ENCODE results near the gene NRG4.
"Not testable (repeated sequence)": the region's sequence is repeated elsewhere in the genome, so short reads cannot be mapped to it uniquely, and the experiment has no call there.

The NRG4 gene

GRCh38 chr15:75928680-75929608 lies 83.3 kb downstream of the NRG4 start:
- in situ Hi-C loops (cut with HindIII; ENCODE audit: low sequenced_read_pairs): no loop called here

DNA sequence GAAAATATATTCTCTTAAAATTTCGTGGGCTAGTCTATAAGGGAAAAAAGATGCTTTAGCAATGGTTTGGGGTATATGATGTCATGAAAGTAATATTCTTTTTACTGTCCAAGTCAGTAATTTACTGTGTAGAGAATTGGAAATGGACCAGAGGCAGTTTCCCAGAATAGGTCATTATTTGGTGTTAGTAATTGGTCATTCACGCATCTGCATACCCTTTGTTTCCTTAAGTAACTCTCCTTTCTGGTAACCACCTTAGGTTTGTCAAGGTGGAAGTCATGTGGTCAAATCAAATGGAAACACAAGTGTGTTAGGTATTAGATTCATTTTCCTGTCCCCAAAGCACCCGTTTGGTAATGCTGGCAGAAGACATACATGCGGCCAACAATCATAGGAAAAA lies 84.6 kb downstream of the NRG4 start:
- in situ Hi-C loops (cut with HindIII; ENCODE audit: low sequenced_read_pairs): no loop called here

- in situ Hi-C loops (cut with HindIII; ENCODE audit: low sequenced_read_pairs): no loop called here
Observed at GRCh38 chr15:75926931-75927330, 85.3 kb downstream of the NRG4 start.

DNA sequence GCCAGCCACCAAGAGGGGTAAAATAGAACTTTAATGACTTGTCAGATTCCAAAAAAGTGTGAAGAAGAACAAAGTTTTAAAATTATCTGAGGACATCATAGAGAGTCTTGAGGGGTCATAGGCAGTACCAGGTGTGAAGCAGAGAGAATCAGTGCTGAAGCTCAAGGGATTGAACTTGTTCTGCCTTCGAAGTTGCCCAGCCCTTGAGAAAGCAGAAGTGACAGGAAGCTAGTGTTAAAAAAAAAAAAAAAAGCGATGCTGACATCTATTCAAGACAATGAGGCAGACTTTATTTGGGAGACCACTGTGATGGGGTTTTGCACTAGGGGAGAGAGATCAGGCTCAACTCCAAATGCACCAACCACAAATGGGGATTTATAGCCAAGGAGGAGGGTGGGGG lies 86.8 kb downstream of the NRG4 start:
- in situ Hi-C loops (cut with HindIII; ENCODE audit: low sequenced_read_pairs): no loop called here

- in situ Hi-C loops (cut with HindIII; ENCODE audit: low sequenced_read_pairs): no loop called here
Observed at GRCh38 chr15:75924576-75924975, 87.6 kb downstream of the NRG4 start.

DNA sequence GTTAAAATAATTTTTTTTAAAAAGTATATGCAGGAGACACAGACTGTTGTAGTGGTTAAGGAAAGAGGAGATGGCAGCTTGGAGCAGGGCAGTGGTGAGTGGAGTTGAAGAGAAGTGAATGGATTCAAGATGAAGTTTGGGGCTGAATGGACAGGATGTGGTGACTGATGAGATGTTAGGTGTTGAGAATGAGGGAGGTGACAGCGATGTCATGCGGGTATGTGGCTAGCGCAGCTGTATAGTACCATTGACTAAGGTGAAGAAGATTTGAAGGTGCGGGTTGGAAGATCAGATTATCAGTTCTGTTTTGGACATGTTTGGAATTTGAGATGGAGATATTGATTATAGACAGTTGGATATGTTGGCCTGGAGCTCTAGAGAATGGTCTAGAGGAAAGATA lies 88.5 kb downstream of the NRG4 start:
- in situ Hi-C loops (cut with HindIII; ENCODE audit: low sequenced_read_pairs): no loop called here

DNA sequence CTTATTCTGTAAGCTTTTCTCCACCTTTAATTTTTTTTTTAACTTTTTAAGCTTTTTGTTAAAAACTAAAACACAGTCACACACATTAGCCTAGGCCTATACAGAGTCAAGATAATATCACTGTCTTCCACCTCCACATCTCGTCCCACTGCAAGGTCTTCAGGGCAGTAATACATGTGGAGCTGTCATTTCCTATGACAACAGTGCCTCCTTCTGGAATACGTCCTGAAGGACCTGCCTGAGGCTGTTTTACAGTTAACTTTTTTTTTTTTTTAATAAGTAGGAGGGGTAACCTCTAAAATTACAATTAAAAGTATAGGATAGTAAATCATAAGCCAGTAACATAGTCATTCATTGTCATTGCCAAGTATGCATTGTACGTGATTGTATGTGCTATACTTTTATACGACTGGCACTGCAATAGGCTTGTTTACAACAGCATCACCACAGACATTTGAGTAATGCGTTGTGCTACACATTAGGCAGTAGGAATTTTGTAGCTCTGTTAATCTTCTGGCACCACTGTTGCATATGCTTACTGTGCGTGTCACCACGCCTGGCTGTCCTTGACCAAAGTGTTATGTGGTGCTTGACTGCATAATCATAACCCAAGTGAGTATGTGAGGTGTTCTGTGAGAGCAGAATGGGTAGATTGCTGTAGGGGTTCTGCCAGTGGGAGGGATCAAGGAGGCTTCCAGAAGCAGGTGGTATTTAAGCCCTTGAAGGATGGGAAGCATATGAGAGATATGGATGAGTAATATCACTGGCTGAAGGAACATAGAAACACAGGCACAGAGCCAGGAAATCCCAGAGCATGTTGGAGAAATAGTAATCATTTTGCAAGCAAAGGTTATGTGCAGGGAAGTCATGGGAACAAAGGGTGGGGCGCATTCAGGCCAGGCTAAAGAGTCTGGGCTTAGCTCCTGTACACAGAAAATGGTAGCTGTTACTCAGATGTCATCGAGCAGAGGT lies 90.2 kb downstream of the NRG4 start:
- in situ Hi-C loops (cut with HindIII; ENCODE audit: low sequenced_read_pairs): no loop called here

- in situ Hi-C loops (cut with HindIII; ENCODE audit: low sequenced_read_pairs): no loop called here
Observed at GRCh38 chr15:75920079-75920478, 92.1 kb downstream of the NRG4 start.

GRCh38 chr15:75918135-75918534 lies 94.1 kb downstream of the NRG4 start:
- in situ Hi-C loops (cut with HindIII; ENCODE audit: low sequenced_read_pairs): no loop called here

DNA sequence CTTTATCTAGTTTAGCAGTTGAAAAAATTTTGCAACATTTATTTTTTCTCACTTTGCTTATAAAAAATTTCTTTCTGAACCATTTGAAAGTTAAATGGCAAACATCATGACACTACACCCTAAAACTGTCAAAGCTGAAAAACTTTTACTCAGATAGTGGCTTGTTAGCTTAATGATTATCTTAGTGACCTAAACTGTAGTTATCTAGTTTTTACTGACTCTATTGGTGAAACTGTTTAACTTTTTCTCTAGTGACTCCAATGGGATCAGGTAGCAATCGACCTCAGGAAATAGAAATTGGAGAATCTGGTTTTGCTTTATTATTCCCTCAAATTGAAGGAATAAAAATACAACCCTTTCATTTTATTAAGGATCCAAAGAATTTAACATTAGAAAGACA lies 95.2 kb downstream of the NRG4 start:
- in situ Hi-C loops (cut with HindIII; ENCODE audit: low sequenced_read_pairs): no loop called here

- in situ Hi-C loops (cut with HindIII; ENCODE audit: low sequenced_read_pairs): not testable (repeated sequence)
Observed at GRCh38 chr15:75910355-75910754, 101.9 kb downstream of the NRG4 start.

DNA sequence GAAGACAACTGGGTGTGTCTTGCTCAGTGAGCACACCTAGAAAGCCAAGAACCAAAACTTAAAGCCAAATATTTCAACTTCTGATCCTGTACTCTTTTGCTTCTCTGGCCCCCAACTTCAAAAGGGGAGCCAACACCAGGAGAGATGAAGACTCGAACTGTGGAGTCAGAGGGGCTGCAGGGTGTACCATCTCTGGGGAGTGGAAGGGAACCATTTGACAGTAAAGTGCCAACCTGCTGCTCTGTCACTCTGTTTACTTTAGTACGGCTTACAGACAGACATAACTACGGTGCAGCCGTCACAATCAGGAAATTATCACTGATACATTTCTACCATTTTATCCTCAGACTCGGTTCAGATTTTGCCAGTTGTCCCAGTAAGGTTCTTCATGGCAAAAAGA lies 107.0 kb downstream of the NRG4 start:
- in situ Hi-C loops (cut with HindIII; ENCODE audit: low sequenced_read_pairs): loop anchor here (5.0 kb wide), 1 partner anchor 78 kb away; no protein-coding TSS in a partner anchor

DNA sequence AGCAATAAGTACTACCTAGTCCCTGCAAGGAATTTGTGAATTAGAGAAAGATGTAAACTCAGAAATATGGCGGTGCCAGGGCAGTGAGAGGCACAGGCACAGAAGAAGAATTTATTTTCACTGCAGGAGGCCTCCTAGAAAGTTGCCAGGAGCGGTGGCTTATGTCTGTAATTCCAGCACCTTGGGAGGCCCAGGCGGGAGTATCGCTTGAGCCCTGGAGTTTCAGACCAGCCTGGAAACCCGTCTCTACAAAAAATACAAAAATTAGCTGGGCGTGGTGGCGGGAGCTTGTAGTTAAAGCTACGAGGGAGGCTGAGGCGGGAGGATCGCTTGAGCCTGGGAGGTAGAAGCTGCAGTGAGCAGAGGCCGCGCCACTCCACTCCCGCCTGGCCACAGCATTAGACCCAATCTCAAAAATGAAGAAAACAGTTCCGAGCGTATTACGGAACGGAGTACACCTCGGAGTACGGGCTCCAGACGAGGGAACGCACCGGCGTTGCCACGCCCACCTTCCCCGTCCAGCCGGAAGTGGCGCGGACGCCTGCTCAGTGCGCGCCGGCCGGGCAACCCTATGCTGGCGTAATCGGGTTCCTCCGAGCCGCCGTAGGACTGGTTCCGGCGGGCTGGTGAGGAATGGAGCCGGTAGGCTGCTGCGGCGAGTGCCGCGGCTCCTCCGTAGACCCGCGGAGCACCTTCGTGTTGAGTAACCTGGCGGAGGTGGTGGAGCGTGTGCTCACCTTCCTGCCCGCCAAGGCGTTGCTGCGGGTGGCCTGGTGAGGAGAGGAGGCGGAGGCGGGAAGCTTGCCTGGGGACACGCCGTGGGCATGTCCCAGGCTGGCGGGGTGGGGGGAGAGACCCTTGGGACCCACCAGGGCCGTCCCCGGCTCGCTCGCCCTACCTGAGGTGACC lies 108.6 kb downstream of the NRG4 start, which contains the start of gene FBXO22:
Gene FBXO22 (plus strand): TSS at position 548 of the 909 bp plus-strand sequence. CDS start 86 bp downstream, at position 634.
- in situ Hi-C loops (cut with HindIII; ENCODE audit: low sequenced_read_pairs): no loop called here

DNA sequence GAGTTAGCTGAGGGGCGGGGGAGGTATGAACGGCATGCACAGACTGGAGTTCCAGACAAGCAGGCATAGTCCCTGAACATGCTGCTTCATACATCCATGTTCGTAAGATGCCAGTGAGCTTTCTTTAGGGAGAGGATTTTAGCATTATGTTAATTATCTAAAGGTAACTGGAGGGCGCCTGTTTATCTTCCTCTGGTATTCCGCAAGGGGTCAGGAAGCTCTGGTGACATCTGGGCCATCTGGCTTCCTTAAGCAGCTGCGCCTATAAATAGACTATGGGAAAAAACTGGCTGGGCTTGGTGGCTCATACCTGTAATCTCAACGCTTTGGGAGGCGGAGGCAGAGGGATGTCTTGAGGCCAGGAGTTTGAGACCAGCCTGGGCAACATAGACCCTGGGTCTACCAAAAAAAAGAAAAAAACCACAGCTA lies 110.1 kb downstream of the NRG4 start:
- in situ Hi-C loops (cut with HindIII; ENCODE audit: low sequenced_read_pairs): no loop called here

- in situ Hi-C loops (cut with HindIII; ENCODE audit: low sequenced_read_pairs): no loop called here
Observed at GRCh38 chr15:75900577-75900976, 111.6 kb downstream of the NRG4 start.

DNA sequence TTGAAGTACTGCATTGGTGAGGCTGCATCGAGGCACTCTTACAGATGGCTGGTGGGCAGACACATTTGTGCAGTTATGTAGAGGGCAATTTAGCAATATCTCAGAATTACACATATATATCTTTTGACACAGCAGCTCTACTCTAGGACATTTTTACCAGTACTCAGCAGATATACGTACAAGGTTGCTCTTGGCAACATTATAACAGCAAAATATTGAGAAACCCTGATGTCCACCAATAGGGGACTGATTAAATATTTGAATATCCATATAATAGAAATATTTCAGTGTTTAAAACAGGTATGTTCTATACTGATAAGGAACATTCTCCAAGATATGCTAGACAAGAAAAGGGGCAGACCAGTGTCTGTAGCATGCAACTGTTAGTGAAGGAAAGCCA lies 116.5 kb downstream of the NRG4 start:
- in situ Hi-C loops (cut with HindIII; ENCODE audit: low sequenced_read_pairs): no loop called here

- in situ Hi-C loops (cut with HindIII; ENCODE audit: low sequenced_read_pairs): no loop called here
Observed at GRCh38 chr15:75891895-75892294, 120.3 kb downstream of the NRG4 start.
